ENCODE measurements around the gene SPEM1. TPM values are rescaled to one million over a fixed set of nuclear protein-coding genes. Genes with fewer than 3 reads are reported as not detected.

The SPEM1 gene
- total RNA-seq, 1 experiment from 2014 or later, result not detected

- Mint-ChIP-seq H3K4me1 (ENCODE audit: insufficient read depth, unreplicated experiment) (peaks cover 16% of the 10 kb centered on the region), H3K4me3 (ENCODE audit: unreplicated experiment) (no peak overlapping the region), H3K36me3 (ENCODE audit: insufficient read depth, unreplicated experiment) (peaks cover 12% of the 10 kb centered on the region), H3K9me3 (ENCODE audit: unreplicated experiment) (no peaks in the 10 kb centered on the region), H3K27me3 (ENCODE audit: insufficient read depth, unreplicated experiment) (no peaks in the 10 kb centered on the region), H3K27ac (ENCODE audit: low read depth, unreplicated experiment) (no peak overlapping the region)
- intact Hi-C loops (cut with micrococcal nuclease), result no loop called here
- no peak for TF ChIP-seq CTCF (IDR thresholded peaks at IDR 0.05; ENCODE audit: unreplicated experiment)
- no TSS peak for BruUV-seq (replicated peaks)
- CTCF ChIA-PET, result interaction anchor here (0.5 to 0.9 kb wide), 4 partner anchors 30 to 1906 kb away, joined by 3 read pairs; no protein-coding TSS in a partner anchor
- no peak for DNase-seq (ENCODE audit: unreplicated experiment)
- POLR2A ChIA-PET, result no interaction called here
These were observed 13.0 kb upstream of the SPEM1 start for GRCh38 chr17:7407082-7407481.

DNA sequence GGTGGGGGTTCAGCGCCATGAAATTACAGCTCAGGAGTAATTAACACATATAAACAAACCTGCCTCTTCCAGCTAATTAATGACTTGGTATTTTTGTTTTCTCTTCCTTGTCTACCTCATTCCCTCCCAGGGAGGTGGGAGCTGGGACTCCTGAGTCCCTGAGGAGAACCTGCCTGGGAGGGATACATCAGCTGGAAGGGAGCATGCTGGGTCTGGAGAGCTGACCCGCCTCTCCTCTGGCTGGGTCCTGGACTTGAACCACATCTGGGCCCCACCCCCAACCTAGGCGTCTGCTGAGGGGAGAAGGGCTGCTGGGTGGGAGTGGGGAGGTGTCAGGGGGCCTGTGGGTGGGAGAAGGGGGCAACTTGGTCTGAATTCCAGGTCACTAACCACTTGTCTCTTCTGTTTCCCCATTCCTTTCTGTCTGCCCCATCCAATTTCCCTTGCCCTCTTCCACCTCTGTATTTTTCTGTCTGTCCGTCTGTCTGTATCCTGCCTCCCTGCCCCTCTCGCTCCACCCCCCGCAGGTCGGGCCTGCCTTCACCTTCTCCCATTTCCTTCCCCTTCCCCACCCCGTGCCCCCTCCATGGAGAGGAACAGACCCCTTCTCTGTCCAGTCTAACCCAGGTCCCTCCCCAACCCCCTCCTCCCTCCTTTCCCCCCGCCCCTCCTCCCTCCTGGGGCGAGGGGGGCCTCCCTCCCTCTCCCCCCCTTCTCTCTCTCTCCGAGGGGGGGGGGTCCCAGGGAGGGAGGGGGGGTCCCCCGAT is 12.5 kb upstream of the SPEM1 start, which contains the start of gene NLGN2:
NLGN2 (plus strand) TSS at position 361 of the 767 bp plus-strand sequence. CDS start 411 bp downstream, outside the sequence.
- TF ChIP-seq CTCF (IDR thresholded peaks at IDR 0.05; ENCODE audit: unreplicated experiment), result no peak
- peaks cover 12% of the 10 kb centered on the region for H3K36me3 Mint-ChIP-seq (ENCODE audit: insufficient read depth, unreplicated experiment)
- DNase-seq (ENCODE audit: unreplicated experiment), result no peak
- ChIA-PET POLR2A (no interaction called here), CTCF (interaction anchor here (0.5 to 0.9 kb wide), 4 partner anchors 29 to 362 kb away, joined by 3 read pairs; no protein-coding TSS in a partner anchor)
- intact Hi-C loops (cut with micrococcal nuclease), result no loop called here
- no peak within 1 kb of the TSS for H3K27ac Mint-ChIP-seq (ENCODE audit: low read depth, unreplicated experiment)
- peaks cover 16% of the 10 kb centered on the region for H3K4me1 Mint-ChIP-seq (ENCODE audit: insufficient read depth, unreplicated experiment)
- H3K27me3 Mint-ChIP-seq (ENCODE audit: insufficient read depth, unreplicated experiment), result no peaks in the 10 kb centered on the region
- no TSS peak for BruUV-seq (replicated peaks)
- no peak within 1 kb of the TSS for H3K4me3 Mint-ChIP-seq (ENCODE audit: unreplicated experiment)
- H3K9me3 Mint-ChIP-seq (ENCODE audit: unreplicated experiment), result no peaks in the 10 kb centered on the region

GRCh38 chr17:7408252-7408727 is 11.8 kb upstream of the SPEM1 start:
- CTCF ChIA-PET, result no interaction called here
- POLR2A ChIA-PET, result no interaction called here
- H3K4me3 Mint-ChIP-seq (ENCODE audit: unreplicated experiment), result no peak overlapping the region
- DNase-seq (ENCODE audit: unreplicated experiment), result no peak
- no peaks in the 10 kb centered on the region for H3K9me3 Mint-ChIP-seq (ENCODE audit: unreplicated experiment)
- intact Hi-C loops (cut with micrococcal nuclease), result no loop called here
- H3K36me3 Mint-ChIP-seq (ENCODE audit: insufficient read depth, unreplicated experiment), result peaks cover 12% of the 10 kb centered on the region
- no peak overlapping the region for H3K27ac Mint-ChIP-seq (ENCODE audit: low read depth, unreplicated experiment)
- TF ChIP-seq CTCF (IDR thresholded peaks at IDR 0.05; ENCODE audit: unreplicated experiment), result no peak
- peaks cover 11% of the 10 kb centered on the region for H3K4me1 Mint-ChIP-seq (ENCODE audit: insufficient read depth, unreplicated experiment)
- H3K27me3 Mint-ChIP-seq (ENCODE audit: insufficient read depth, unreplicated experiment), result no peaks in the 10 kb centered on the region
- BruUV-seq (replicated peaks), result no TSS peak

- DNase-seq (ENCODE audit: unreplicated experiment), result no peak
- intact Hi-C loops (cut with micrococcal nuclease), result no loop called here
- no peaks in the 10 kb centered on the region for H3K27me3 Mint-ChIP-seq (ENCODE audit: insufficient read depth, unreplicated experiment)
- no peak overlapping the region for H3K4me3 Mint-ChIP-seq (ENCODE audit: unreplicated experiment)
- H3K27ac Mint-ChIP-seq (ENCODE audit: low read depth, unreplicated experiment), result no peak overlapping the region
- ChIA-PET CTCF (no interaction called here), POLR2A (interaction anchor here (0.7 kb wide), 1 partner anchor 1943 kb away, joined by 3 read pairs; no protein-coding TSS in a partner anchor)
- BruUV-seq (replicated peaks), result no TSS peak
- no peaks in the 10 kb centered on the region for H3K9me3 Mint-ChIP-seq (ENCODE audit: unreplicated experiment)
- TF ChIP-seq CTCF (IDR thresholded peaks at IDR 0.05; ENCODE audit: unreplicated experiment), result no peak
- peaks cover 10% of the 10 kb centered on the region for H3K4me1 Mint-ChIP-seq (ENCODE audit: insufficient read depth, unreplicated experiment)
- peaks cover 12% of the 10 kb centered on the region for H3K36me3 Mint-ChIP-seq (ENCODE audit: insufficient read depth, unreplicated experiment)
These were observed 11.3 kb upstream of the SPEM1 start for GRCh38 chr17:7408863-7409262.

Data from MCF 10A (cell line).